Gastrocnemius medialis (tissue), 4 donors: ENCODE measurements around the gene MCRIP2.

Experiments used
- POLR2A ChIP-seq, 2 donors: fragments of 450-650 bp; IDR thresholded peaks; one replicate each; pipeline ENCODE4 v1.6.1; 2017; ENCODE audit warnings: antibody characterized with exemption in 2 of 2, mild to moderate bottlenecking in 2 of 2, moderate library complexity in 2 of 2
- TF ChIP-seq, protein P1 (sequence below), 5 experiments: fragments of 450-650 bp in 3 of 5; fragments of 200-600 bp in 2 of 5; sonication (generic) in 2 of 5; IDR thresholded peaks in 4 of 5; conservative IDR thresholded peaks in 1 of 5; 1 replicate in 4 of 5; 2 replicates in 1 of 5; pipeline ENCODE4 v1.5.1; 2016 to 2019; ENCODE audit warnings: antibody characterized with exemption in 5 of 5, mild to moderate bottlenecking in 3 of 5, moderate library complexity in 3 of 5

DNA sequence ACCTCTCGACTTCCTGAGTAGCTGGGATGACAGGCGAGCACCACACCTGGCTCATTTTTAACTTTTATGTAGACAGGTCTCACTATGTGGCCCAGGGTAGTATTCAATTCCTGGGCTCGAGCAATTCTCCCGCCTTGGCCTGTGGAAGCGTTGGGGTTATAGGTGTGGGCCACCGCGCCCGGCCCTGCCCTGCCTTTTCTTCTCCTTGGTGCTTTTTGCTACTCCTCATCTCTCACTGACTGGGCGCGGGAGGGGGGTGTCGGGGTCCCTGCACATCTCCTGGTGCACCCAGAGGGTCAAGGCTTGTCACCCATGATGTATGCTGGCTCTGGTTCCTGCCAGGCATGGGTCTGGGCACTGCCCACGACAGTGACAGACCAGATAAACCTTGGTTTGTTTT, 2.9 kb downstream of the MCRIP2 start:
- TF ChIP-seq, protein P1, sequence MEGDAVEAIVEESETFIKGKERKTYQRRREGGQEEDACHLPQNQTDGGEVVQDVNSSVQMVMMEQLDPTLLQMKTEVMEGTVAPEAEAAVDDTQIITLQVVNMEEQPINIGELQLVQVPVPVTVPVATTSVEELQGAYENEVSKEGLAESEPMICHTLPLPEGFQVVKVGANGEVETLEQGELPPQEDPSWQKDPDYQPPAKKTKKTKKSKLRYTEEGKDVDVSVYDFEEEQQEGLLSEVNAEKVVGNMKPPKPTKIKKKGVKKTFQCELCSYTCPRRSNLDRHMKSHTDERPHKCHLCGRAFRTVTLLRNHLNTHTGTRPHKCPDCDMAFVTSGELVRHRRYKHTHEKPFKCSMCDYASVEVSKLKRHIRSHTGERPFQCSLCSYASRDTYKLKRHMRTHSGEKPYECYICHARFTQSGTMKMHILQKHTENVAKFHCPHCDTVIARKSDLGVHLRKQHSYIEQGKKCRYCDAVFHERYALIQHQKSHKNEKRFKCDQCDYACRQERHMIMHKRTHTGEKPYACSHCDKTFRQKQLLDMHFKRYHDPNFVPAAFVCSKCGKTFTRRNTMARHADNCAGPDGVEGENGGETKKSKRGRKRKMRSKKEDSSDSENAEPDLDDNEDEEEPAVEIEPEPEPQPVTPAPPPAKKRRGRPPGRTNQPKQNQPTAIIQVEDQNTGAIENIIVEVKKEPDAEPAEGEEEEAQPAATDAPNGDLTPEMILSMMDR (IDR thresholded peaks at IDR 0.05 in 4 of 5, conservative IDR thresholded peaks at IDR 0.05 in 1 of 5): no peak
- no peak for TF ChIP-seq POLR2A (IDR thresholded peaks at IDR 0.05)
